Thyroid gland (tissue), 4 donors: ENCODE measurements around the gene SKI. TPM values are rescaled to one million over a fixed set of nuclear protein-coding genes. Genes with fewer than 3 reads are reported as not detected.

Experiments
- DNase-seq, 2 donors: peaks; one replicate each; pipeline ENCODE4 v3.0.0-alpha.2; 2019
- H3K27ac ChIP-seq, 3 donors: fragments of 200-600 bp; sonication (generic); 1 replicate in 2 of 3; 2 replicates in 1 of 3; pipeline ENCODE4 v1.5.1; 2016 to 2019; ENCODE audit warnings: mild to moderate bottlenecking in 1 of 3, moderate library complexity in 1 of 3
- H3K27me3 ChIP-seq: fragments of 200-600 bp; sonication (generic); one replicate; pipeline ENCODE4 v1.5.1; 2019
- H3K36me3 ChIP-seq, 2 donors: fragments of 200-600 bp; sonication (generic); one replicate each; pipeline ENCODE4 v1.5.1; 2016 to 2019
- H3K4me1 ChIP-seq, 2 donors: fragments of 200-600 bp; sonication (generic); one replicate each; pipeline ENCODE4 v1.5.1; 2017 to 2019
- H3K4me3 ChIP-seq, 3 donors: fragments of 200-600 bp; sonication (generic); replicated peaks in 1 of 3; 1 replicate in 2 of 3; 2 replicates in 1 of 3; pipeline ENCODE4 v1.5.1; 2016; ENCODE audit warnings: mild to moderate bottlenecking in 1 of 3
- H3K9me3 ChIP-seq: fragments of 200-600 bp; sonication (generic); one replicate; pipeline ENCODE4 v1.5.1; 2017
- POLR2A ChIP-seq, 2 donors: fragments of 450-650 bp; IDR thresholded peaks; one replicate each; pipeline ENCODE4 v1.6.1; 2017; ENCODE audit warnings: antibody characterized with exemption in 2 of 2, mild to moderate bottlenecking in 2 of 2, moderate library complexity in 1 of 2
- WGBS, 2 donors: methylation state at CpG; one replicate each; pipeline ENCODE4 v1.1.5; 2017; 5-methylcytosine and 5-hydroxymethylcytosine counted together
- intact Hi-C: fragments of 100-400 bp; cut with DNase I; formaldehyde crosslinking; loops from one replicate; pipeline ENCODE4 v1.15.1; 2023
- total RNA-seq, 4 donors: library from RNA; depleted of rRNA; stranded (reverse); fragments of >200 nt; gene quantifications; one replicate each; pipeline ENCODE4 v1.2.3, GENCODE V29; 2016
- TF ChIP-seq, protein P1 (sequence below), 6 experiments: fragments of 200-600 bp in 3 of 6; fragments of 450-650 bp in 3 of 6; sonication (generic) in 3 of 6; IDR thresholded peaks; one replicate each; pipeline ENCODE4 v1.5.1; 2016 to 2019; ENCODE audit warnings: antibody characterized with exemption in 6 of 6, mild to moderate bottlenecking in 2 of 6, inconsistent platforms in 1 of 6, moderate library complexity in 1 of 6

Gene SKI
- total RNA-seq, 4 donors from 2014 or later = 31.4 to 59.6 (median 39.9) TPM

DNA sequence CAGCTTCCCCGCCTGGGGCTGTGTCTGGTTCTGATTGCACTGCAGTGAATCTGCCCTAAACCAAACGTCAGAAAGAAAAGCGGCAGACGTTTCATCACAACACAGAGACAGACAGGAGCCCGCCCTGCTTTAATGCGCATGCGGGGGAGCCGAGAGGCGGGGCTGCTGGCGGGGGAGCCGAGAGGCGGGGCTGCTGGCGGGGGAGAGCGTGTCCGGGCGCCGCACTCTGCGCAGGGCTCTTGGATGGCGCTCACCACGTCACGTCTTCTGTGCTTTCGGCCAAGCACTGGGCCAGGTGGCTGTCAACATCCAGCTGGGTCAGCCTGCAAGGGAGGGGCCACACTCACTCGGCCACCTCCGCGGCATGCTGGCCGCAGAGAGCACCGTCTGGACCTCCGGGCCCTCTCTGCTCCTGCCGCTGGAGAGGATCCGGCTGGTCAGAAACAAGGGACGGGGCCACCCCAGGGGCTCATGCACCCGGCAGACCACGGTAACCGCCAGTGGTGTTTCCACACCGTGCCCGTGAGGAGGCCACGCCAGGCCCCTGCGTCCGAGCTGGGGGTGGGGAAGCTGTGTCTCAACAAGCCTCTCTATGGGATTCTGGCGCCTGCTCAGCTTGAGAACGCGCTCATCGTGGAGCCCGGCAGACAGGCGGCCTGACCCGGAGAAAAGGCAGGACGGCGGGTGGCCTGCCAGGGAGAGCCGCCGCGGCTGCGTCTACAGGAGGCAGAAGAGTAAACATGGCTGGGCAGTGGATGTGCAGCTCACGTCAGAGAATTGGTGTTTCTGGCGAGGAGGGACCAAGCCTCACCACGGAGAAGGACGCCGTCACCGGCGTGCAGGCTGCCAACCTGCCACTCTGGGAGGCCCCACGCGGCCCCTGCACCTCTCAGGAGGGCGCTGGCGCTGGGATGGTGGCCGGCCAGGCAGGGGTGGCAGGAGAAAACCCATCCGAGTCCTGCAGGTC is 38.4 kb upstream of the SKI start:
- no peaks in the 10 kb centered on the region for H3K27me3 ChIP-seq
- H3K4me1 ChIP-seq = peaks cover 40 to 47% of the 10 kb centered on the region in 2 donors

DNA sequence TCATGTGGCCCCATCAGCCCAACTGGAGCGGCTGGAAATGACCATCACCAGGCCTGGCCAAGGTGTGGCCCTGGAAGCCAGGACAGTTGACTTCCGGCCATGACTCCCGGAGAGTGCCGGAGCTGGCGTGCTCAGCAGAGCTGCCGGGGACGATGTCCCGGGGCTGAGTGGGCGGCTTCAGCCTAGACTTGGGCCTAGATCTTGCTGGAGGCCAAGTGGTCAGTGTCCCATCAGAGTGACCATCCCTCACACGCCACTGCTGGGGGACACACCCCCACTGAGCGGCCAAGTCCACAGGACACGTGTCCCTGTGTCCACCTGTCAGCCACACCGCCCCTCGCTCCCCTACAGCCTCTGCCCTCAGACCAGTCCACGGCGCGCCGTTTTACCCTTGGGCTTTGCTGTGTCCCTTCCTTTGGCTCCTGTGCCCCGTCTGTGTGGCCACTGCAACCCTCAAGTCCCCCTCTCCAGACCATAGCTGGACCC is 37.6 kb upstream of the SKI start:
- TF ChIP-seq POLR2A (IDR thresholded peaks at IDR 0.05) = no peak
- TF ChIP-seq, protein P1, sequence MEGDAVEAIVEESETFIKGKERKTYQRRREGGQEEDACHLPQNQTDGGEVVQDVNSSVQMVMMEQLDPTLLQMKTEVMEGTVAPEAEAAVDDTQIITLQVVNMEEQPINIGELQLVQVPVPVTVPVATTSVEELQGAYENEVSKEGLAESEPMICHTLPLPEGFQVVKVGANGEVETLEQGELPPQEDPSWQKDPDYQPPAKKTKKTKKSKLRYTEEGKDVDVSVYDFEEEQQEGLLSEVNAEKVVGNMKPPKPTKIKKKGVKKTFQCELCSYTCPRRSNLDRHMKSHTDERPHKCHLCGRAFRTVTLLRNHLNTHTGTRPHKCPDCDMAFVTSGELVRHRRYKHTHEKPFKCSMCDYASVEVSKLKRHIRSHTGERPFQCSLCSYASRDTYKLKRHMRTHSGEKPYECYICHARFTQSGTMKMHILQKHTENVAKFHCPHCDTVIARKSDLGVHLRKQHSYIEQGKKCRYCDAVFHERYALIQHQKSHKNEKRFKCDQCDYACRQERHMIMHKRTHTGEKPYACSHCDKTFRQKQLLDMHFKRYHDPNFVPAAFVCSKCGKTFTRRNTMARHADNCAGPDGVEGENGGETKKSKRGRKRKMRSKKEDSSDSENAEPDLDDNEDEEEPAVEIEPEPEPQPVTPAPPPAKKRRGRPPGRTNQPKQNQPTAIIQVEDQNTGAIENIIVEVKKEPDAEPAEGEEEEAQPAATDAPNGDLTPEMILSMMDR (IDR thresholded peaks at IDR 0.05) = no peak
- no peak for DNase-seq
- WGBS, 2 donors = 92 to 97% methylated on average over 10 to 11 of the region's 19 CpGs
- intact Hi-C loops = loop anchor here (10.0 kb wide), 1 partner anchor 334 kb away; the partner anchor contains the start of gene PANK4
- Histone ChIP-seq H3K4me3 (peak overlapping the region in 1 of 3 donors; percentile 37), H3K36me3 (peaks cover 0 to 3% of the 10 kb centered on the region in 2 donors), H3K9me3 (no peaks in the 10 kb centered on the region), H3K4me1 (peaks cover 44 to 52% of the 10 kb centered on the region in 2 donors), H3K27me3 (no peaks in the 10 kb centered on the region), H3K27ac (peak overlapping the region; percentile 88 to 92 (median 92))

More for the DNA sequence above, 38.4 kb upstream of the SKI start:
- H3K4me3 ChIP-seq = peak overlapping the region in 2 of 3 donors; percentile 3 to 37
- peaks cover 0 to 11% of the 10 kb centered on the region in 2 donors for H3K36me3 ChIP-seq
- peak overlapping the region; percentile 88 to 92 (median 92) for H3K27ac ChIP-seq
- DNase-seq = peak; percentile 97 to 98
- intact Hi-C loops = loop anchor here (10.0 kb wide), 1 partner anchor 335 kb away; the partner anchor contains the start of gene PANK4
- WGBS, 2 donors = 13 to 26% methylated on average over 17 to 18 of the region's 65 CpGs
- TF ChIP-seq, protein P1 (IDR thresholded peaks at IDR 0.05) = no peak
- TF ChIP-seq POLR2A (IDR thresholded peaks at IDR 0.05) = peak; percentile 54 to 93
- no peaks in the 10 kb centered on the region for H3K9me3 ChIP-seq

DNA sequence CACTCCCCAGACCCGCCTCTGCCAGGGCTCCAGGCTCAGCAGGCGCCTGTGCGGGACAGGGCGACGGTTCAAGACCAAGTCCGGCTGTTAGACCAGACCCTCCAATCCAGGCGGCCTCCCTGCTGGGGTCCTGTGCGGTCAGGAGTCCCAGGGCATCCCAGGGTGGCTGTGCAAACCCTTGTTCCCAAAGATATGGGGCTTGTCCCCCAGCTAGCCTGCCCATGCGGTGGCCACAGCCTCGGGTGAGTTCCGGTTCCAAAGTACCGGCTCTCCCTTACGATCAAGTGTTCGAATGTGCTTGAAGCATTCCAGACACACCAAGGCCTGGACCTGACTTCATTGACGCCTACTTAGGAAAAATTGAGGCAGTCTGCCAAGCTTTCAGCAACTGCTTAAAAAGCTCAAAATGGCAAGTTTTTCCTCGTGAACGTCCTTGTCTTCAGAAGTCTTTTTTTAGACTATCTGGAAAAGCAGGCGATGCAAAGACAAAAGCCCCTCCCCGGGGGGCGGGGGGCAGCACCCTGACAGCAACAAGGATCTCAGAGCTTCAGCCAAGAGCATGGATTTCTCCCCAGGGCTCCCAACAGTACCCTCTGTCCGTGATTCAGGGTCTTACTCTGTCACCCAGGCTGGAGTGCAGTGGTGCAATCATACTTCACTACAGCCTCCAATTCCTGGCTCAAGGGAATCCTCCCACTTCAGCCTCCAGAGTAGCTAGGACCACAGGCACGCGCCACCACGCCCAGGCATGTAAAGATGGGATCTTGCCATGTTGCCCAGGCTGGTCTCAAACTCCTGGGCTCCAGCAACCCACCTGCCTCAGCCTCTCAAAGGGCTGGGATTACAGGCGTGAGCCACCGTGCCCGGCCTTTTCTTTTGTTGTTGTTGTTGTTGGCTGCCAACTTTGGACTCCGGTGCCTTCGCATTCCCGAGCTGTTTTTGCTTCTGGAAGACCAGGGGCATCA is 35.8 kb upstream of the SKI start:
- Histone ChIP-seq H3K36me3 (no peaks in the 10 kb centered on the region), H3K4me3 (no peak overlapping the region), H3K9me3 (no peaks in the 10 kb centered on the region), H3K4me1 (peaks cover 46 to 56% of the 10 kb centered on the region in 2 donors), H3K27me3 (no peaks in the 10 kb centered on the region), H3K27ac (peak overlapping the region; percentile 88 to 92 (median 89))
- DNase-seq = peak; percentile 75 to 76
- WGBS, 2 donors = 47 to 50% methylated on average over 27 of the region's 30 CpGs
- intact Hi-C loops = loop anchor here (10.0 kb wide), 1 partner anchor 332 kb away; the partner anchor contains the start of gene PANK4
- TF ChIP-seq POLR2A (IDR thresholded peaks at IDR 0.05) = peak in 1 of 2 donors; percentile 15
- TF ChIP-seq, protein P1 (IDR thresholded peaks at IDR 0.05) = no peak

DNA sequence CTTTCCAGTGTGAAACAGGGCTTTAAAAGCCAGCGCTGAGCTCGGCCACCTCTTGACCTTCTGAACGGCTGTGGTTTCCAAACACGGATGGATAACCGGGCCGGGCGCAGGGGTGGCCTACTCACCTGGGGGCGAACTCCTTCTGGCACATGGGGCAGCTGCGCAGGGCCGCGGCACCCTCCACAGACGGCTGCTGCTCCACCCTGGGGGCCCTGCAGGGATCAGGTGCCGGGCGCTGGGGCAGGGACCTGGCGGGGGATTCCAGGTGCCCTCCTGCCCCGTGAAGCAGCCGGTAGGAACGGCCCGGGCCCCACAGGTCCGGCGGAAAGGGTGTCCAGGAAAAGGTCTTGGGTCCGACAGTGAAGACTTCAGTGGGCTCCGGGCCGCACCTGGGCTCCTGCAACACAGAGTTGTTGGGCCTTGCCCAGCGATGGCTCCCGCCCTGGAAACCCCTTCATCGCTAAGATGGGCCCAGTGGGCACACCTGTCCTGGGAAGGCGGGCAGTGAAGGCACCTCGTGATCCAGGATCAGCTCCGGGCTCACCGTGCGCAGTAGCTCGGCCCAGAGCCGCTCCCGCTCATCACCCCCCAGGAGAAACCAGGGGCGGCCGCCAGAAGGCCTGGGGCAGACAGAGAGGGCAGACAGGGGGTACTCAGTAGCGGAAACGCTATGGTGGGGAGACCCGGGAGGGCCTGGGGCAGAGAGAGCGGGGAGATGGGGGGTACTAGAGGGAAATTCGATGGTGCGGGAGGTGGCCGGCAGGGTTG is 34.4 kb upstream of the SKI start:
- peak overlapping the region in 1 of 3 donors; percentile 55 for H3K4me3 ChIP-seq
- peak overlapping the region; percentile 40 to 92 (median 88) for H3K27ac ChIP-seq
- 48 to 57% methylated on average over 11 to 25 of the region's 44 CpGs for WGBS, 2 donors
- no peaks in the 10 kb centered on the region for H3K9me3 ChIP-seq
- peaks cover 47 to 60% of the 10 kb centered on the region in 2 donors for H3K4me1 ChIP-seq
- no peaks in the 10 kb centered on the region for H3K27me3 ChIP-seq
- DNase-seq = no peak
- intact Hi-C loops = loop anchor here (2.0 to 10.0 kb wide), 2 partner anchors 189 to 331 kb away; partner anchors contain the start of gene PANK4
- no peak for TF ChIP-seq POLR2A (IDR thresholded peaks at IDR 0.05)
- TF ChIP-seq, protein P1 (IDR thresholded peaks at IDR 0.05) = no peak
- no peaks in the 10 kb centered on the region for H3K36me3 ChIP-seq
